GM19463 (cell line): ENCODE results near the gene SDF4.

Experiments
- ATAC-seq: cut with Tn5 transposase; IDR thresholded peaks from one replicate; pipeline ENCODE4 v1.9.1; 2021; ENCODE audit warnings: mild to moderate bottlenecking, moderate library complexity; ENCODE audit not compliant: unreplicated experiment

SDF4 gene

DNA sequence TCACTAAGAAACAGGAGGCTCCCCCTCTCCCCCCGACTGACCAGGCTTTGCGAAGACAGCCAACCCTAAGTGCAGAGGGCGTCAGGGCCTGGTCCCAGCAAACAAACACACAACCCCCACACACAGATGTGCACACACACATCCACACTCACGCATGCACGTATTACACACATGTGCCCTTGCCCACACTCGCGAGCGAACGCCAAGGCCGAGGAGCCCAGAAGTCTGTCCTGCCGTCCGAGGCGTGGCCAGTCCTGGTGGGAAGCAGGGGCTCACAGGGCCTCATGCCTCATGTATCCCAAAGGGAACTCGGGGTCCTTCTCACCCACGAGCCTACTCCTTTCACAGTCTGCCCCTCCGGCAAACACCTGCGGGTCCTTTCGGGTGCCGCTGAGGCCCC lies 2.0 kb downstream of the SDF4 start:
- ATAC-seq: no peak

DNA sequence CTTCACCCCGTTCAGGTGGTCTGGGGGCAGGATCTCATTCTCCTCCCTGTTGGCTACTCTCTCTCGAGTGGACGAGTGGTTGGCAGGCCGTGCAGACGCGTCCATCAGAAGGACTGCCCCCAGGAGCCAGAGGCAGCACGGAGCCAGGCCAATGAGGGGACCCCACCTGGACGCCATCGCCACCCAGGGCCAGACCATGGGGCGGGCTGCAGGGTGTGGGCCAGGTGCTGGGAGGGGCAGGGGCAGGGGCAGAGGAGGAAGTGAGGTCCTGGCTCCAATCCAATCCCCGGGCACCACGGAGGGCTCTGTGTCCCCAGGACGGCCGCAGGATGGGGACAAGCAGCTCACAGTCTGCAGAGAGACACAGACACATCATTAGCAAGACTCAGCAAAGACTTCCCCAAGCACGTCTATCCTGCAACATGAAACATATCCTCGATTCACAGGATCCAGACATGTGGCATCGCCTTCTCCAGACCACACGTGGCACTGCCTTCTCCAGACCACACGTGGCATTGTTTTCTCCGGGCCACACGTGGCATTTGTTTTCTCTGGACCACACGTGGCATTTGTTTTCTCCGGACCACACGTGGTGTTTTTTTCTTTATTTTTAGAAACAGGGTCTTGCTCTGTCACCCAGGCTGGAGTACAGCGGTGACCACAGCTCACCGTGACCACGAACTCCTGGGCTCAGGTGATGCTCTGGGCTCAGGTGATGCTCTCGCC lies 3.0 kb downstream of the SDF4 start:
- ATAC-seq: no peak

DNA sequence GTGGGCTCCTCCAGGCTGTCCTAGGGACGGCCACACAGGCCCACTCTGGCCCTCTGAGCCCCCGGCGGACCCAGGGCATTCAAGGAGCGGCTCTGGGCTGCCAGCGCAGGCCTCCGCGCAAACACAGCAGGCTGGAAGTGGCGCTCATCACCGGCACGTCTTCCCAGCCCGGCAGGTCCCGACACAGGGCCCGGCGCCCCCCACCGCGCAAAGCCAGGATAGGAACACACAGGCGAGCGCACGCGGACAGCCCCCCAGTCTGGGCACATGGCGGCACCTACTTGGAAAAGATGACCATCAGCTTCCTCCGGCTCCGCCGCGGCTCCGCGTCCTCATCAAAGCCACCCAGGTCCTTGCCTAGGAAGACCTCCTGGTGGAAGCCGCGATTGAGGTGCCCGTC lies 3.6 kb downstream of the SDF4 start:
- no peak for ATAC-seq

DNA sequence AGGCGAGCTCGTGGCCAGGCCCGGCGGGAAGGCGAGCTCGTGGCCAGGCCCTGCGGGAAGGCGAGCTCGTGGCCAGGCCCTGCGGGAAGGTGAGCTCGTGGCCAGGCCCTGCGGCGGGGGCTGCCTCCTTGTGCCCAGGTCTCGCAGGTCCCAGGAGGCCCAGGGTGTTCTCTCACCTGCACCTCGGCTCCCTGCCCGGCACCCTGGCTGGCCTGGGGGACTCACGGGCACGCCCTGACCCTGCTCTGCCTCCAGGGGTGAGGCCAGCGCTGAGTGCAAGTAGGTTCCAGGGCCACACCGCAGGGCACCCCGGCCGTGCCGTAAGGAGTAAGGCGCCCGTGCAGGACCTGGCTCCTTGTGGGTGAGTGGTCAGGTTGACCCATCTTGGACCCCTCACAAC lies 4.4 kb downstream of the SDF4 start:
- ATAC-seq: no peak

DNA sequence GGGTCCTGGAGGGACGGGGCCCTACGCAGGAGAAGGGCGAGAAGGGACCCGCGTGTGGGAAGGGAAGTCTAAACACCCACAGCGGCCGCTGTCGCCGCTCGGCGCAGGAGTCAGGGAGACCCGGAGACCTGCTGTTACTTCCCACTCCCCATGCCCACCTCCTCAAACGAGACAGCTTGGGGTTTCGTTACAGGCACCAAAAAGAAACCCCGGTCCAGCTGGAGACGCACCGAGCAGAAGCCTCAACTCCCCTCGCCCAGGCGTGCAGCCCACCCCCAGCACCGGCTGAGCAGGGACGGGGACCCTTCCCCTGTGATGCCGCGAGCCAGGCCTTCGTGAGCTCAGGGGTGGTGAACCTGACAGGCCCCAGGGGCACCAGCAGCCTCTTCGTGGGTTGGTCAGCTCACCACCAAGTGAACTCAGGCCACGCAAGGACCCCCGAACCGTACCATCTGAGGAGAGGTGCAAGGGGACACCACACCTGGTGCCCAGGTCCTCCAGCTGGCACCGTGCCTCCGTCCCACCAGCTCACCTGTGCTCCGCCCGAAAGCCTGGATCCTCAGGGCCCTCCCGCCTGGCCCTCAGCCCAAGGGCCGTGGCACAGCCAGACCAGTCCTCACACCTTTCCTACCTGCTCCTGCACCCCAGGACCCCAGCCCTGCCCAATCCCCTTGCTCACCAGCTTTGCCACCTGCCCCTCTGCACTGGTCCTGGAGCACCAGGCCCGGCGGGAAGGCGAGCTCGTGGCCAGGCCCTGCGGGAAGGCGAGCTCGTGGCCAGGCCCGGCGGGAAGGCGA lies 5.0 kb downstream of the SDF4 start:
- ATAC-seq: no peak

DNA sequence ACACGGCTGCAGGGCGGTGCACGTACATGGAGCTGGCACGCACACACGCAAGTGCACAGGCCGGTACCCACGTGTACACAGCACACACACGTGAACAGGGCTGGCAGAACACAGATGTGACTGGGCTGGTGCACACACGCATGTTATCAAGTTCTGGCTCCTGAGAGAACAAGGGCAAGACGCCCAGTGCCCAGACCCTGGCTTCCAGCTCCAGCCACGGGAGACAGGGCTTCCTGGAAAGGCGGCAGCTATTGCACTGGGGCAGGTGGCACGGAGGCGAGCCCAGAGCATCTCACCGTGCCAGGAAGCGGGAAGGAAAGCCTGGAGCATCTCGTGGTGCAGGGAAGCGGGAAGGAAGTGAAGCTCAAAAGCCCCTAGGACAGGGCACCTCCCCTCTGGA lies 5.9 kb downstream of the SDF4 start:
- no peak for ATAC-seq

DNA sequence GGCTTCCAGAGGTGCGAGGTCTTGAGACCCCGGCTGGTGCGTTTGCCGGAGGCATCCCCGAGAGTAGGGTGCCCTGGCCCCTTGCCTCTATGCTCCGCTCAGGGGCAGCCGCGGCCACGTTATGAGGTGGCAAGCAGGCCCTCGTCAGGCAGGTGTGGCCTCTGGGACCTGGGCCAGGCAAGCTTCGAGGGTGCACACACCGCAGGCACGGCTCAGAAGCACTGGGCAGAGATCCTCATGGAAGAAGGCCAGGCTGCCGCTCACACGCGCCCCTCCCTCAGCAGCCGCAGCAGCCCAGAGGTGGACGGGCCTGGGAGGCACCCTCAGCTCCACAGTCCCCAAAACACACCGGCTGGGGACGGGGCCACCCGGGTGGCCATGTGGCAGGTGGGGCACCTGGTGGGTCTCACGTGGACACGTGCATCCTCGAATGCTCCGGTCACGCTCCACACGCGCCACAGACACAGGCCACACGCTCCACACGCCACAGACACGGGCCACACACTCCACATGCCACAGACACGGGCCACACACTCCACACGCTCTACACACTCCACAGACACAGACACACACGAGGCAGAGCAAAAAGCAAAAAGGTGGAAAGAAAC lies 6.5 kb downstream of the SDF4 start:
- no peak for ATAC-seq

DNA sequence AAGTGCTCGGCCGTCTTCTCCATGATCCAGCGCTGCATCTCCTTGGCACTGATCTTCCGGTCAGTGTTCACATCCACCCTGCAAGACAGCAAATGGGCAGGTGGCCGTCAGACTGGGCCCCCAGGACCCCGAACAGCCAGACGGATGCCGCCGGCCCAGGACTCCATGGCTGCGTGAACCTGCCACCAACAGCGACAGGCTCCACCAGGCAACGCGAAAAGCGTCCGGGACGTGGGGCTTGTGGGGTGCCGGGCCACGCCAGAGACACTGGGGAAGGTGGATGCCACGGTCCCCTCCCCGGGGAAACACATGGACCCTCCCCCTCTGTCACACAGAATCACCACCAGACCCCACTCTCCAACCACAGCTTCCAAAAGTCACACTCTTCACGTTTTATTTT lies 7.9 kb downstream of the SDF4 start:
- no peak for ATAC-seq

DNA sequence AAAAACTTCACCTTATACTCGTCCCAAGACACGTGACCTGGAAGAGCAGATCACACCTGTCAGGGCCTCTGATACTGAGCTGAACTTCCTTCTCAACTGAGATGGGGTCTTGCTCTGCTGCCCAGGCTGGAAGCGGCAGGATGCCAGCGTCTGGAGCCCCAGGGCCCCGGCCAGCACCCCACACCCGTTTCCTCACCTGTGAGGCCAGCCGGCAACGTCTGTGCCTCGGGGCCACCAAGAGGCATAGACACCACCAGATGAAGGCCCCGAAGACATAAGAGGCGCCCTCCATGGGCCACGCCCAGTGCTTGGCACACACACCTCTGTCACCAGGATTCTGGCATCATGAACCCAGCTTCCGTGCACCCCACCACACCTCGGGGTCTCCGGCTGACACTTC lies 8.5 kb downstream of the SDF4 start:
- no peak for ATAC-seq

DNA sequence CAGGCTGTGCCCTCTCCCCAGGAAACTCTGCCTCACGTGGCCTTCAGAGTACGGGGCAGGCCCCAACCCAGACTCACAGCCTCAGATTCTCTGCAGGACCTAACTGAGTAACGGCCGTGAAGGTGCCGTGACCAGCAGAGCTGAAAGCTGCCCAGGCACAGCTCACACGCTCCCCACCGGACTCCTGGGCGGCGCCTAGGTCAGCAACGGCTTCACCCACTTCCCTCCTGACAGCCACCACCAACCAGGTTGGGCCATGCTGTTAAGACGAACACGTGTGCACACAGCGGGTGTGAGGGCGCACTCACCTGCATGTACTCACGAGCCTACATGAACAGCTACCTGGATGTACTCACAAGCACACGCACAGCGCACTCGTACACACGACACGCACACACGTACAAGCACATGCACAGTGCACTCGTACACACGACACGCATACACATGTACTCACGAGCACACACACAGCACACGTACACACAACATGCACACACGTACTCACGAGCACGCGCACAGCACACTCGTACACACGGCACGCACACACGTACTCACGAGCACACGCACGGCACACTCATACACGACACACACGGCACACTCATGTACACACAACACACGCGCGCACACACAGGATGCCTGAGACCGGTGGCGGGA lies 9.1 kb downstream of the SDF4 start:
- ATAC-seq: no peak

DNA sequence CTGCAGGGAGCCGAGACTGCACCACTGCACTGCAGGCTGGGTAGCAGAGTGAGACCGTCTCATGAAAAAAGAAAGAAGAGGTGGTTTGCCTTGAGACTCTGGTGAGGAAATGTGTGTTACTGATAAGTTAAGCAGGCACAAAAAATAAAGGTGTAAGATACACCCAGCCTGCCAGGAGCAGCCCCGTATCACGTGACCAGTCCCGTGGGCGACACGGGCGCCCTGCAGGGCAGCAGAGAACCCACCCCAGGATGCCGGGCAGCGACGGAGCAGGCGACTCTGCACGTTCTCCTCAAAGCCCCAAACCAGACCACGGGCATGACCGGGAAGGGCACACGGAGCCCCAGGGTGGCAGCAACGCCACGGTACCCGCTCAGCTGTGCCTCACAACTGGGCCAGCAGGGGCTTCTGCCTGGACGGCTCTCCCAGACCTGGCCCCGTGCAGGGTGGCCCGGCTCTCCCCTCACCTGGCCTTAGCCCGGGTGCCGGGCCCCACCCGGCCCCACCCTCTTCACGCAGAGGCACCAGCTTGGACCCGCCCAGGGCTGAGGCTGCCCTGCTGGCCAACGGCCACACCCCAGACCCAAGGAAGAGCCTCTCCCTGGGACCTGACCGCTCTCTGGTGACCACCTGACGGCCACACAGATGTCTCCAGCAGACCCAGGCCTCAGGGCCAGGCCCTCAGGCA lies 9.8 kb downstream of the SDF4 start:
- no peak for ATAC-seq

DNA sequence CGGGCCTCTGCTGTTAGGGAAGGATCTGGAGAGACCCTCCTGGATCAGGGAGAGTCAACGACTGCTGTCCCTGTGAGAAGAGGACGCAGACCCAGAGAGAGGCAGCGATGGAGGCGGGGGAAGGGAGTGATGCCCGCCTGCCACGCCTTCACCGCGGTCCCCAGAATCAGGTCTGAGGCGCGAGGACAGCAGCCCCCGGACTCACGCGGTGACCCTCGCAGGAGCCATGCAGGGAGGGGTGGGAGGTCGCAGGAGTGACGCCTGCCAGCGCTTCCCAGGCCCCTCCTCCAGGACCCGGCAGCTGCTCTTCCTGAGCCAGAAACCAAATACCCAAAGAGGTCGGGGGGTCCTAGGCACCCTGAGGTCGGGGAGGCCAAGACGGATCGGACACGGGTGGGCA lies 11.6 kb downstream of the SDF4 start:
- no peak for ATAC-seq

DNA sequence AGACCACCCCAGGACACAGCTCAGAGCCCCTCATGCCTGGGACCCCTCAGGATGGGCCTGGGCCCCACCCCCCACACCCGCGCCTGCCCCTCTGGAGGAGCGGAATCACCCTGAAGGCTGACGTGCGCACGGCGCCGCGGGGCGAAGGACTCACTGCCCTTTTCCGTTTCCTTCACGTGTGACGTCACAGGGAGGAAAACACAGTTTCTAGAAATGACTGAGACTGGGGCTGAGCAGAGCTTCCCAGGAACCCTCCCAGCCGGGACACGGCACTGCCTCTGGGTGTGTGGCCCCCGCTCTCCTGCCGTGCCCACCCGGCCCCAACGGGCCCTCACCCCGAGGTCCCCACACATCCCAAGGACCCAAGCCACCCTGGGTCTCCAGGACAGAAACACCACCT lies 12.5 kb downstream of the SDF4 start:
- ATAC-seq: no peak

DNA sequence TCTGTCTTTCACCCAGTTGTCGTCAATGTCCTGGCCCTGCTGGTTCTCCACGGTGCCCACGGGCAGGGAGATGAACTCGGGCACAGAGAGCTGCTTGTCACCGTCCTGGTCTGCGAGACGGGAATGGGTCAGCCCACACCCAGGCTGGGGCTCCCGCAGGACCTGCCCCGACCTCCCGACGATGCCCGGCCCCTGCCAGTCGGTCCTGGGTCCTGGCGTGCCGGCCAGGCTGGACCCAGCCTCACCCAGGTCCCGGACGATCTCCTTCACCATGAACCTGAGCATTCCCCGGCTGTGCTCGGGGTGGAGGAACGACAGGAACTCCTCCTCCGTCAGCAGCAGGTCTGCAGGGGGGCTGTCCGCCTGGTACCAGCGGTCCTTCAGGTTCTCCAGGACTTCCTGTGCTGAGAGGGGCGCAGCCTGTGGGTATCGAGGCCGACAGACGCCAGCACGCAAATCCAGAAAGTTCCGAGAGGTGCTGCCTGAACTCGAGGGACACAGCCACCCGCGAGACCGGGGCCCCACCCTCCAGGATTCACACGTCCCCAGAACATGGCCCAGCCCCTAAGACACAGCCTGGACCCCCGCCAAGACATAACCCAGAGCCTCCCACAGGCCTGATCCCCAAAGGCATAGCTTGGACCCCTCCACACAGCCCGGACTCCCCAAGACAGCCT lies 13.1 kb downstream of the SDF4 start:
- no peak for ATAC-seq

DNA sequence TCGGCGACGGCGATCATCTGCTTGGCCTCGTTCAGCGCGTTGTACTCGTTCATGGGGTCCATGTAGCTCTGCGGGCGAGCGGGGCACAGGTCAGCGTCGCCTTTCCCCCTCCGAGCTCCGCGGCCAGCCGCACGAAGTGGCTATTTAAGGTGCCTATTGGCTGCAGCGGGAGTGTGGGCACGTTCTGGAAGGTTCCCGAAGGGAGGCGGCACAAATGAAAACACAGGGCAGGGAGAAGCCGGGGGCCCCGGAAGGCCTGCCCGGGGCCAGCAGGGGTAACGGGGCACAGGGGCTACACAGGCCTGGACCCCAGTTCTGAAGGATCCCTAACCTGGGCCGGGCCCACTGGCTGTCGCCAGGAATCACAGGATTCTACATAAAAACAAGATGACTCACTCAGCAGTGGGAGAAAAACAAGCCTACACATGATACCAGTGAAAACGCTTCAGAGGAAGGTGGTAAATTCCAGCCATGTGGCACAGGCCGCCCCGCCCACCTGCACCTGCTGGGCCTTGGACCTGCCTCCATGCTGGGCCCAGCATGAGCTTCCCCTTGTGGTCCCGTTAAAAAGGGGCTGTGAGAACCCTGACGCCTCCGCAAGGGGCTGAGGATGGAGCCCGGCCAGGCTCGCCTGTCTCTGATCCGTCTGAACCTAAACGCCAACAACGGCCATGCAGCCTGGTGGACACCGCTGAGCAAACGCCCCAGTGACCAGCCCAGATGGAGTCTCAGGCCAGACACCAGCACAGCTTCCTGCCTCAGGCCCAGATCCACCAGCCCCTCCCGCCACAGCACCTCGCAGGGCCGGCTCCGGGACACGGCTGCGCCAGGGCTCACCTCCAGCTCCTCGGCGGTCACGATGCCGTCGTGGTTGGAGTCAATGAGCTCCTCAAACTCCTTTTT lies 13.9 kb downstream of the SDF4 start:
- ATAC-seq: no peak

DNA sequence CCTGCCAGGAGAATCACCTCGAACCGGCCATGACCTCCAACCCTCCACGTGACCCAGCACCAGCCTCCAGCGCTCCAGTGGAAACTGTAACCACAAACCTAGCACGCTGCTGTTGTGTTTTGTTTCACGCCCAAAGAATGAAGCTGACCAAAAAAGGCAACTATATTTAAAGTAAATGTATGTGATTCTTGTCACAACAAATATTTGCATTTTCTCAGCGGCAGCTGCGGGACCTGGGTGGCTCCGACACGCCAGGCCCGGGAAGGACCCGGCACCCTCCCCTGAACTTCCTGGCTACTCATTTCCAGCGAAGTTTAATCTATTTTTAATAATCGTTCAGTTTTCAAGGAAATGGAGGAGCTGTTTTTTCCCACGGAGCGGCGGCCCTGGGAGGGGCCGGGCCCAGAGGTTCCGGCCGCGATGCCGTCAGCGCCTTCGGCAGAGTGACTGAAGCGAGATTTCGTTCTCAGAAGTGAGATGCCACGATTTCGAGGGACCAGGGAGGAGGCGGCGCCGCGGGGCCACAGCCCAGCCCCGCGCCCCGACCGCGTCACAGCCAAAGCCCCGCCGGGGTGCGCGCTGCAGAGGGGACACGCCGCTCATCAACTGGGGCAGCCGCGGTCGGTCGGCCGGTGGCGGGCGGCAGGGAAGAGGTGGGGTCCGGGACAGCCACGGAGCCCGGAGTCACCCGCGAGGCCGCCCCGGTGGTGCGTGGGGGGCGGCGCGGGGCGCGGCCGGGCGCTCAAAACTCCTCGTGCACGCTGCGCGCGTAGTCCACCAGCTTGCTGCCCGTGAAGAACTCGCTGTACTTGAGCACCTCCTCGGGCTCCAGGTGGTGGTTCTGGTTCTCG lies 14.8 kb downstream of the SDF4 start:
- ATAC-seq: no peak

DNA sequence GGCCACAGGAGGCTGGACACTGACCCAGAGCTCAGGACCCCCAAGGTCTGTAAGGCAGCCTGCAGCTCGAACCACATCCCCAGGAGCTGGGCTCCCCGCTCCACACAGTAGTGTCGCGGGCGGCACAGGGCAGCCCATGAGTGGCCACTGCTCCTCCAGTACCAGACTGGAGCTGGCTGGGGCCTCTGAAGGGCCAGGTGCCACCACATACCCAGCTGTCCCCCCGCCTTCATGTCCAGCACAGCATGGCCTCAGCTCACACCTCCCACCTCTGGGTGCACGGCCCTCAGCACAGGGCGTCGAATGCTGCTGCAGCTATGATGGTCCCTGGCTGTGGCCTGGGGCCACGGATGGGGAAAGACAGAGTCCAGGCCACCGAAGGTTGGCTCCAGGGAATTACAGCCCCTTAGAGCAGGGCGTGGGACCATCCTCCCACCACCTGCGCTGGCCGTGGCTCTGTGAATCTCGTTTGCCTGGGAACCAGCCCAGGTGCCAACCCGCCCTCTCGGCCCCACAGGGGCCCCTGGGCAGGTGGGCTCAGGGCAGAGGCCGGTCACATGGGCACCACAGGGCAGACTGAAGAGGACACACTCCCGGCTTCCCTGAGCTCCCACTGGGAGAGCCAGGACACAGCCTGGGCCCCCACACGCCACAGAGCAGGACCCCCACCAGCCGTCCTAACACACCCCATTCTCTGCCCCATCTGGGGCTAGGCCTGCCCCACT lies 15.8 kb downstream of the SDF4 start:
- ATAC-seq: no peak

DNA sequence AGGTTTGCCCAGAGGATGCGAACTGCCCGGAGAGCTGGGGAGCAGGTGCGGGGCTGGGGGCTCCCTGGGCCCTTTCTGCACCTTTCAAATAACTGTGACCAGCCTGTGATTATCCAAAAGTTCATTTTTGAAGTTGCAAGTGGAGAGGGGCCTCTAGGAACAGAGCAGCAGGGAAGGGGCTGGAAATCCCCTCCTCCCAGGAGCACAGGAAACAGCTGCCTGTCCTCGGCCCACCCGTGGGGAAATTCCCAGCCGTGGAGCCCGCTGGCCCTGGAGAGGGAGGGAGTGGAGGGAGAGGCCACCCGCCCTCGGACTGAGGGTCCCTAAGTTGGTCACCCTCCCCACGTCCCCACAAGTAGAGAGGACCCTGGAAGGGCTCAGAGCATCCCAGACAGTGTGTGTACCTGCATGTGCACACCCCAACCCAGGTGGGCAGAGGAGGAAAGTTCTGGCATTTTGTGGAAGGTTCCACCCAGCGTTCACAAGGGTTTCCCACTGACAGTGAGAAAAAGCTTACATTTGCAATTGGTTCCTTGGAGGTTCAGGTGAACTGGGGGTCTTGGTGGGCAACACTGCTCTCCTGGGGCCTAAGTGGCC lies 16.6 kb downstream of the SDF4 start:
- no peak for ATAC-seq
